Cardiac muscle cell (in vitro differentiated cells and primary cell): Measurements from ENCODE around the gene CYB5A. TPM values are rescaled to one million over a fixed set of nuclear protein-coding genes. Genes with fewer than 3 reads are reported as not detected.
A peak's percentile ranks its signal among the peaks of the same experiment; 100 is the strongest.
"Not testable (repeated sequence)": the region's sequence is repeated elsewhere in the genome, so short reads cannot be mapped to it uniquely, and the experiment has no call there.

Experiments used
- DNase-seq, 2 donors: peaks; one replicate each; pipeline versions ENCODE4 v3.0.0 to v3.0.0-alpha.2; 2010 to 2017; ENCODE audit warnings: low read depth in 1 of 2, low spot score in 1 of 2
- H3K27ac ChIP-seq: fragments of 200-600 bp; sonication (generic); 2 replicates; pipeline ENCODE4 v1.5.1; 2016
- H3K27me3 ChIP-seq: fragments of 200-600 bp; sonication (generic); 2 replicates; pipeline ENCODE4 v1.6.0; 2016; ENCODE audit warnings: control low read depth
- H3K36me3 ChIP-seq: fragments of 200-600 bp; sonication (generic); 2 replicates; pipeline ENCODE4 v1.5.1; 2016; ENCODE audit warnings: control low read depth
- H3K4me1 ChIP-seq: fragments of 200-600 bp; sonication (generic); 2 replicates; pipeline ENCODE4 v1.8.1; 2017; ENCODE audit warnings: low read depth, mild to moderate bottlenecking, mixed run types
- H3K4me3 ChIP-seq: fragments of 200-600 bp; sonication (generic); 2 replicates; pipeline ENCODE4 v1.5.1; 2016; ENCODE audit warnings: mild to moderate bottlenecking
- H3K9me3 ChIP-seq: fragments of 200-600 bp; sonication (generic); 2 replicates; pipeline ENCODE4 v1.5.1; 2017; ENCODE audit warnings: low read depth, mild to moderate bottlenecking, control low read depth
- polyA plus RNA-seq: library from polyadenylated mRNA; unstranded; fragments of >200 nt; fragmentation: Nextera tagmentation; extraction: Ambion mirVana; gene quantifications from 2 replicates; pipeline ENCODE4 v1.2.1, GENCODE V29; 2016
- total RNA-seq: library from RNA; depleted of rRNA; stranded (reverse); fragments of >200 nt; gene quantifications from 2 replicates; pipeline ENCODE4 v1.2.3, GENCODE V29; 2016
- TF ChIP-seq, protein P1 (sequence below): IDR thresholded peaks from 2 replicates; pipeline ENCODE4 v1.5.1; 2012; ENCODE audit warnings: low read depth, mild to moderate bottlenecking, low read length

CYB5A gene
- total and polyA plus RNA-seq, 2 experiments from 2014 or later = 150 to 201 TPM

- Histone ChIP-seq H3K9me3 (no peaks in the 10 kb centered on the region), H3K36me3 (no peaks in the 10 kb centered on the region), H3K4me3 (no peak overlapping the region), H3K27me3 (no peaks in the 10 kb centered on the region), H3K4me1 (peaks cover 48% of the 10 kb centered on the region), H3K27ac (no peak overlapping the region)
- TF ChIP-seq, protein P1, sequence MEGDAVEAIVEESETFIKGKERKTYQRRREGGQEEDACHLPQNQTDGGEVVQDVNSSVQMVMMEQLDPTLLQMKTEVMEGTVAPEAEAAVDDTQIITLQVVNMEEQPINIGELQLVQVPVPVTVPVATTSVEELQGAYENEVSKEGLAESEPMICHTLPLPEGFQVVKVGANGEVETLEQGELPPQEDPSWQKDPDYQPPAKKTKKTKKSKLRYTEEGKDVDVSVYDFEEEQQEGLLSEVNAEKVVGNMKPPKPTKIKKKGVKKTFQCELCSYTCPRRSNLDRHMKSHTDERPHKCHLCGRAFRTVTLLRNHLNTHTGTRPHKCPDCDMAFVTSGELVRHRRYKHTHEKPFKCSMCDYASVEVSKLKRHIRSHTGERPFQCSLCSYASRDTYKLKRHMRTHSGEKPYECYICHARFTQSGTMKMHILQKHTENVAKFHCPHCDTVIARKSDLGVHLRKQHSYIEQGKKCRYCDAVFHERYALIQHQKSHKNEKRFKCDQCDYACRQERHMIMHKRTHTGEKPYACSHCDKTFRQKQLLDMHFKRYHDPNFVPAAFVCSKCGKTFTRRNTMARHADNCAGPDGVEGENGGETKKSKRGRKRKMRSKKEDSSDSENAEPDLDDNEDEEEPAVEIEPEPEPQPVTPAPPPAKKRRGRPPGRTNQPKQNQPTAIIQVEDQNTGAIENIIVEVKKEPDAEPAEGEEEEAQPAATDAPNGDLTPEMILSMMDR = no peak
- DNase-seq = no peak
These were observed 3.7 kb downstream of the CYB5A start for GRCh38 chr18:74288041-74288440.

DNA sequence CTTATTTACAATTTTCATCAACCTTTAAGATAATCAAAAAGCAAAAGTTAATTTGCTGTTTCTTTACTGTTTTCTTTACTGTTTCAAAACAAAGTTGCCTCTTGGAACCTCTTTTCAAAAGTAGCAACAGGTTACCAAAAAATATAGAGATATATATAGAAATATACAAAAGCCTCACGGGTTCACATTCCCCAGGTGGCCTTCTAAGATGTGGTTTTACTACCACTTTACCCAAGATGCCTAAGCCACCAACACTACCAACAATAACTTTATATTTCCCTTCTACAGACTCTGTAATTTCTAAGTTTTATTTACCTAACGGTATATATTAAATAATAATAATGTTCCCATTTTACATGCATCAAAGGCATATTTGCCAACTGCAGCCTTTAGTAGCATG is 4.9 kb downstream of the CYB5A start:
- TF ChIP-seq, protein P1 = no peak
- DNase-seq = no peak
- no peaks in the 10 kb centered on the region for H3K36me3 ChIP-seq
- peaks cover 50% of the 10 kb centered on the region for H3K4me1 ChIP-seq
- H3K4me3 ChIP-seq = no peak overlapping the region
- H3K27ac ChIP-seq = no peak overlapping the region
- no peaks in the 10 kb centered on the region for H3K9me3 ChIP-seq
- no peaks in the 10 kb centered on the region for H3K27me3 ChIP-seq

DNA sequence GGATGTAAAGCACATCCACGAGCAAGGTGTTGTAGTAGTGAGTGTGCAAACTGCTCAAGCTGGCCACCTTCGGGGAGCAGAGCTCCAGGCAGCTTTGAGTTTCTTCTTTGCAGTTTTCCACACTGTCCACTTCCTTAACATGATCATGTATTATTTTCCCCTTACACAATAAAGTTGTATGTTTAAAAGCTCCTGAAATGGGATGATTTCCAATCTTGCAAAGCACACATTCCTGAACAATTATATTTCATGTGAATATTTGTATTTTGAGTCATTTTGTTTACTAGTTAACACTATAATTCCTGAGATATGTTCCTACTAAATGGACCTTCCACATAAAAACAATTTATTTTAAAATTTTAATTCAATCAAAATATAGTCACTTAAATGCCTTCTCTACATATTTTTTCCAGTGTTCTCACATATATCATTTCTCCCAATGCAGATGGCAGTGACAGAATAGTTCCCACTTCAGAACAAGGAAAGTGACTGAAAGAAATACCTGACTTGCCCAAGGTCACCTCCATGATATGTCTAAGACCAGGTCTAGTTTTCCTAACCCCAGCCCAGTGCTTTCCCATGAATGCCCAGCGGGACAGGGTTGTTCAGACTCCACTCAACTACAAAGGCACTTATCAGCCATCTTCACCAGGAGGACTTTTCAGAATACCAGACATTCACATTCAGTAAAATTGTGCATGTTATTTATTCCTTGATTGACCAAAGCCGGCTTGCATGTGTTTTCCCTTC is 5.5 kb downstream of the CYB5A start:
- Histone ChIP-seq H3K4me3 (no peak overlapping the region), H3K36me3 (no peaks in the 10 kb centered on the region), H3K27ac (peak overlapping the region; percentile 18), H3K4me1 (peaks cover 50% of the 10 kb centered on the region), H3K9me3 (no peaks in the 10 kb centered on the region), H3K27me3 (no peaks in the 10 kb centered on the region)
- DNase-seq = no peak
- TF ChIP-seq, protein P1 = no peak

GRCh38 chr18:74285583-74285982 is 6.2 kb downstream of the CYB5A start:
- H3K4me3 ChIP-seq, DNase-seq, H3K27me3 ChIP-seq, H3K9me3 ChIP-seq, H3K36me3 ChIP-seq: not testable (repeated sequence)
- peaks cover 50% of the 10 kb centered on the region for H3K4me1 ChIP-seq
- peak overlapping the region; percentile 86 for H3K27ac ChIP-seq

DNA sequence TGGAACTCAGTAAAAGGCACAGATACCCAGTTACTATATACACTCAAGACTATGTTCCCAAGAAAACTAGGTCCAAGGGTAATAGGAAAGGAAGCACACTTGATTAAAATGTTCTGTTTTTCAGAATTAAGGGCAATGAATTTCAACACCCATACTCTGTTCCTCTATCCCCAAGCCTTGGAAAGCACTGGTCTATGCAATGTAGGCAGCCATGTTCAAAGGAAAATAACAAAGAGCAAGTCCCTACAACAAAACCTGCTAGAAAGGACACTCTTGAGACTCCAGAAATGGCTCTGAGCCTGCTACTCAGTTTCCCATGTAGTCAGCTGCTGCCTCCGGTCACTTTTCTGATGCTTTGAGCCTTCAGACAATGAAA is 6.8 kb downstream of the CYB5A start:
- Histone ChIP-seq H3K36me3 (no peaks in the 10 kb centered on the region), H3K9me3 (no peaks in the 10 kb centered on the region), H3K4me3 (no peak overlapping the region), H3K27me3 (no peaks in the 10 kb centered on the region), H3K27ac (peak overlapping the region; percentile 86), H3K4me1 (peaks cover 50% of the 10 kb centered on the region)
- DNase-seq = no peak
- TF ChIP-seq, protein P1 = no peak

- Histone ChIP-seq H3K36me3 (no peaks in the 10 kb centered on the region), H3K4me3 (no peak overlapping the region), H3K27me3 (no peaks in the 10 kb centered on the region), H3K27ac (peak overlapping the region; percentile 86), H3K9me3 (no peaks in the 10 kb centered on the region), H3K4me1 (peaks cover 50% of the 10 kb centered on the region)
- DNase-seq = peak; percentile 71 to 78
- TF ChIP-seq, protein P1 = no peak
These were observed 7.4 kb downstream of the CYB5A start for GRCh38 chr18:74284191-74284979.
